Motor neuron (in vitro differentiated cells): Measurements from ENCODE around the gene NFKBIE. TPM values are rescaled to one million over a fixed set of nuclear protein-coding genes. Genes with fewer than 3 reads are reported as not detected.

Source experiments
- ATAC-seq, 8 experiments: fragments of 200-7000 bp; cut with Tn5 transposase; replicated peaks in 6 of 8; 2 replicates each; pipeline ENCODE4 v1.8.0; 2021; ENCODE audit warnings: mild to moderate bottlenecking in 8 of 8, moderate library complexity in 8 of 8
- H3K27ac ChIP-seq, 2 donors: fragments of 250-450 bp; sonication (Bioruptor Pico); 2 replicates each; pipeline ENCODE4 v1.9.0; 2021; ENCODE audit warnings: antibody characterized with exemption in 2 of 2, mild to moderate bottlenecking in 2 of 2, moderate library complexity in 1 of 2
- H3K4me1 ChIP-seq, 2 donors: fragments of 250-450 bp; sonication (Bioruptor Pico); replicated peaks in 1 of 2; 2 replicates each; pipeline ENCODE4 v1.6.1; 2021; ENCODE audit warnings: antibody characterized with exemption in 2 of 2, mild to moderate bottlenecking in 2 of 2, moderate library complexity in 1 of 2
- H3K4me3 ChIP-seq, 5 donors: fragments of 250-450 bp; sonication (Bioruptor Pico); 2 replicates each; pipeline ENCODE4 v1.9.0; 2021; ENCODE audit warnings: antibody characterized with exemption in 5 of 5, mild to moderate bottlenecking in 5 of 5, moderate library complexity in 4 of 5
- WGBS, 10 experiments: fragments of 450-650 bp; shearing (Covaris generic); methylation state at CpG; one replicate each; pipeline ENCODE4 v1.0.0; 2022; 5-methylcytosine and 5-hydroxymethylcytosine counted together
- in situ Hi-C, 9 experiments: fragments of 400-800 bp; cut with MboI; loops; one replicate each; pipeline ENCODE4 v1.15.0; 2021; ENCODE audit warnings: low sequenced_read_pairs in 9 of 9, low pct_unique_long_range_greater_than_20kb in 2 of 9; ENCODE audit not compliant: unreplicated experiment in 9 of 9
- total RNA-seq, 8 experiments: library from RNA; unstranded; fragments of 300-600 nt; gene quantifications; 2 replicates each; pipeline versions ENCODE4 v1.2.3 to v1.2.4, GENCODE V29; 2022

Gene NFKBIE
- total RNA-seq, 8 experiments from 2014 or later: 5.0 to 10.6 (median 8.0) TPM

DNA sequence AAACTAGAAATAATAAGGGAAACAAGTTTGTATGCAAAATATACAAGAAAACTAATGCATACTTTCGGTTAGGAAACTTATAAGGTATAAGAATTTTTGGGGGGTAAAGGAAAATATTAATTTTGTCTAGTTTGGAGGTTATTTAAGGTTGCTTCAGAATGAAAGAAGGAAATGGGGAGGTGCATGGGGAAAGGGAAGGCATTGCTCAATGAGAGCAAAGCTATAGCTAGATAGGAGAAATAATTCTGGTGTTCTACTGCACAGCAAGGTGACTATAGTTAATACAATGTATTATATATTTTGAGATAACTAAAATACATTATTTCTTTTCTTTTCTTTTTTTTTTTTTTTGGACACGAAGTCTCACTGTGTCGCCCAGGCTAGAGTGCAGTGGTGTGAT is 54.1 kb downstream of the NFKBIE start:
- ATAC-seq: no peak
- no peak overlapping the region for H3K4me3 ChIP-seq

More for the DNA sequence above, 54.1 kb downstream of the NFKBIE start:
- Histone ChIP-seq H3K27ac (no peak overlapping the region), H3K4me1 (peaks cover 5 to 10% of the 10 kb centered on the region in 2 donors)
- in situ Hi-C loops: no loop called here
- WGBS, 10 experiments: 29 to 91% (median 74%) methylated on average over 1 to 3 of the region's 3 CpGs

Other genes with a start within 250 kb of the NFKBIE start
- gene MRPL14, start 138.1 kb downstream of the NFKBIE start, total RNA-seq: 10 to 100 TPM; 34.3 to 82.4 (median 56.0) TPM
- gene TMEM63B, start 138.0 kb downstream of the NFKBIE start, total RNA-seq: 10 to 100 TPM; 29.1 to 51.4 (median 38.5) TPM
- under 1 TPM in 3 of 8 experiments, not detected in 5; 0.13 to 0.71 (median 0.20) TPM for gene CAPN11, start 106.7 kb downstream of the NFKBIE start, total RNA-seq
- gene MYMX, start 48.6 kb downstream of the NFKBIE start, total RNA-seq: under 1 TPM in 2 of 8 experiments, not detected in 6; 0.27 to 0.38 TPM
- gene SLC29A1, start 42.0 kb downstream of the NFKBIE start, total RNA-seq: 10 to 100 TPM in 7 of 8 experiments, 1 to 10 TPM in 1; 3.8 to 58.8 (median 24.4) TPM
- gene HSP90AB1, start 18.4 kb downstream of the NFKBIE start, total RNA-seq: 1,000 to 10,000 TPM in 1 of 8 experiments, 100 to 1,000 TPM in 7; 588 to 1,345 (median 878) TPM
- 10 to 100 TPM; 14.4 to 53.7 (median 41.0) TPM for gene SLC35B2, start 8.0 kb downstream of the NFKBIE start, total RNA-seq
- 10 to 100 TPM in 5 of 8 experiments, 1 to 10 TPM in 1, under 1 TPM in 2; 0.41 to 21.4 (median 14.3) TPM for gene TMEM151B, start 4.9 kb upstream of the NFKBIE start, total RNA-seq
- gene AARS2, start 47.8 kb upstream of the NFKBIE start, total RNA-seq: 10 to 100 TPM in 6 of 8 experiments, 1 to 10 TPM in 2; 6.5 to 19.5 (median 11.5) TPM
- not detected for gene SPATS1, start 77.1 kb upstream of the NFKBIE start, total RNA-seq
- gene CDC5L, start 122.2 kb upstream of the NFKBIE start, total RNA-seq: 10 to 100 TPM; 15.4 to 39.9 (median 27.6) TPM